HCT116 (cell line): Measurements from ENCODE around the gene CD74. TPM values are rescaled to one million over a fixed set of nuclear protein-coding genes. Genes with fewer than 3 reads are reported as not detected.

ENCODE experiments used
- ATAC-seq: fragments of 200-7000 bp; cut with Tn5 transposase; 2 replicates; pipeline ENCODE4 v1.9.1; 2020; ENCODE audit warnings: mild to moderate bottlenecking, moderate library complexity
- BruUV-seq: library from RNA; stranded (reverse); fragments of 400-500 nt; replicated peaks from 2 replicates; lab custom pipeline; 2021; lab: Mats Ljungman, UMichigan
- CTCF ChIA-PET: fragments of 300-600 bp; sonication (Branson Sonifier 250); formaldehyde crosslinking; loops from one replicate; lab custom pipeline; 2021; ENCODE audit warnings: antibody characterized with exemption; lab: Charles Lee
- POLR2A ChIA-PET: fragments of 300-600, 350-600 bp; sonication (Branson Sonifier 250); formaldehyde crosslinking; loops from one replicate; lab custom pipeline; 2021; ENCODE audit warnings: antibody characterized with exemption; lab: Charles Lee
- RAD21 ChIA-PET, 2 experiments: fragments of 300-600 bp; sonication (Branson Sonifier 250); formaldehyde crosslinking; loops; one replicate each; lab custom pipeline; 2023; ENCODE audit warnings: low total read pairs in 2 of 2; ENCODE audit not compliant: uncharacterized antibody in 2 of 2, unreplicated experiment in 2 of 2, low non-redundant PET in 1 of 2; lab: Charles Lee
- DNase-seq: peaks from one replicate; pipeline ENCODE4 v3.0.0-alpha.2; 2010; ENCODE audit warnings: low read depth, low spot score
- H2AFZ ChIP-seq: fragments of 200-600 bp; shearing (Covaris generic), sonication (generic); 2 replicates; pipeline ENCODE4 v1.6.1; 2017; ENCODE audit warnings: low read depth, mixed run types, mixed read lengths, antibody characterized with exemption, low read length; ENCODE audit not compliant: poor library complexity, severe bottlenecking
- H3K27ac ChIP-seq: 2 replicates; pipeline ENCODE4 v1.5.1; 2012; ENCODE audit warnings: low read depth, low read length
- H3K27me3 ChIP-seq: fragments of 200-600 bp; sonication (generic); 2 replicates; pipeline ENCODE4 v1.6.1; 2016; ENCODE audit warnings: mixed run types, low read length, mixed read lengths; ENCODE audit not compliant: insufficient read depth
- H3K36me3 ChIP-seq, 2 experiments: fragments of 200-500 bp in 1 of 2; fragments of 200-600 bp in 1 of 2; sonication (Bioruptor generic) in 1 of 2; sonication (generic) in 1 of 2; 2 replicates each; pipeline versions ENCODE4 v1.5.1 to v1.6.1; 2014 to 2016; ENCODE audit warnings: low read length in 2 of 2, inconsistent platforms in 1 of 2, mixed read lengths in 1 of 2, mixed run types in 1 of 2; ENCODE audit not compliant: insufficient read depth in 2 of 2, control insufficient read depth in 1 of 2
- H3K4me1 ChIP-seq, 2 experiments: fragments of 200-600 bp in 1 of 2; sonication (generic) in 1 of 2; 2 replicates each; pipeline versions ENCODE4 v1.5.1 to v1.6.1; 2012 to 2017; ENCODE audit warnings: low read length in 2 of 2, inconsistent platforms in 1 of 2, mild to moderate bottlenecking in 1 of 2, mixed read lengths in 1 of 2, mixed run types in 1 of 2, moderate library complexity in 1 of 2; ENCODE audit not compliant: insufficient read depth in 2 of 2, control insufficient read depth in 1 of 2
- H3K4me2 ChIP-seq: fragments of 200-600 bp; sonication (generic); 2 replicates; pipeline ENCODE4 v1.6.1; 2017; ENCODE audit warnings: mixed run types, low read length, mixed read lengths
- H3K4me3 ChIP-seq, 2 experiments: fragments of 200-600 bp in 1 of 2; sonication (generic) in 1 of 2; replicated peaks in 1 of 2; 2 replicates each; pipeline ENCODE4 v1.5.1; 2011 to 2016; ENCODE audit warnings: low read length in 2 of 2, control low read depth in 1 of 2, low read depth in 1 of 2, mild to moderate bottlenecking in 1 of 2, mixed read lengths in 1 of 2, mixed run types in 1 of 2
- H3K79me2 ChIP-seq: fragments of 200-600 bp; sonication (generic); 2 replicates; pipeline ENCODE4 v1.6.1; 2017; ENCODE audit warnings: mild to moderate bottlenecking, mixed run types, low read length, moderate library complexity, mixed read lengths; ENCODE audit not compliant: insufficient read depth
- H3K9ac ChIP-seq: fragments of 200-600 bp; sonication (generic); 2 replicates; pipeline ENCODE4 v1.6.1; 2016; ENCODE audit warnings: low read length, mixed read lengths
- H3K9me2 ChIP-seq: fragments of 200-600 bp; sonication (generic), shearing (Covaris generic); 2 replicates; pipeline ENCODE4 v1.6.1; 2017; ENCODE audit warnings: mixed run types, mild to moderate bottlenecking, moderate library complexity; ENCODE audit not compliant: insufficient read depth
- H3K9me3 ChIP-seq, 2 experiments: fragments of 200-500 bp in 1 of 2; fragments of 200-600 bp in 1 of 2; sonication (Bioruptor generic) in 1 of 2; sonication (generic) in 1 of 2; 2 replicates each; pipeline ENCODE4 v1.6.1; 2014 to 2017; ENCODE audit warnings: low read length in 2 of 2, mixed read lengths in 2 of 2, inconsistent platforms in 1 of 2, low read depth in 1 of 2, mild to moderate bottlenecking in 1 of 2, mixed run types in 1 of 2, moderate library complexity in 1 of 2; ENCODE audit not compliant: control insufficient read depth in 1 of 2, insufficient read depth in 1 of 2
- H4K20me1 ChIP-seq: fragments of 200-600 bp; sonication (generic), shearing (Covaris generic); 2 replicates; pipeline ENCODE4 v1.6.1; 2017; ENCODE audit warnings: mixed run types, mild to moderate bottlenecking, moderate library complexity; ENCODE audit not compliant: insufficient read depth
- ATF3 ChIP-seq: IDR thresholded peaks from 2 replicates; pipeline ENCODE4 v1.6.1; 2012
- CEBPB ChIP-seq: IDR thresholded peaks from 2 replicates; pipeline ENCODE4 v1.6.1; 2012; ENCODE audit warnings: low read depth
- CTCF ChIP-seq, 3 experiments: fragments of 200-600 bp in 1 of 3; sonication (generic) in 1 of 3; IDR thresholded peaks in 2 of 3; conservative IDR thresholded peaks in 1 of 3; 2 replicates each; pipeline ENCODE4 v1.5.1; 2012 to 2017; ENCODE audit warnings: low read depth in 2 of 3, low read length in 2 of 3, antibody characterized with exemption in 1 of 3, borderline replicate concordance in 1 of 3, control low read depth in 1 of 3, mild to moderate bottlenecking in 1 of 3, mixed read lengths in 1 of 3, mixed run types in 1 of 3, moderate library complexity in 1 of 3; ENCODE audit not compliant: insufficient read depth in 1 of 3
- EGR1 ChIP-seq: IDR thresholded peaks from 2 replicates; pipeline ENCODE4 v1.6.1; 2012; ENCODE audit warnings: low read depth
- EZH2 ChIP-seq: fragments of 200-600 bp; sonication (generic); IDR thresholded peaks from 2 replicates; pipeline ENCODE4 v1.6.1; 2017; ENCODE audit warnings: antibody characterized with exemption, mixed run types
- EZH2phosphoT487 ChIP-seq: fragments of 200-600 bp; IDR thresholded peaks from 2 replicates; pipeline ENCODE4 v1.6.1; 2018; ENCODE audit warnings: antibody characterized with exemption, borderline replicate concordance
- FOSL1 ChIP-seq: IDR thresholded peaks from 2 replicates; pipeline ENCODE4 v1.6.1; 2012; ENCODE audit warnings: low read depth
- JUND ChIP-seq: IDR thresholded peaks from 2 replicates; pipeline ENCODE4 v1.6.1; 2012
- POLR2A ChIP-seq: IDR thresholded peaks from 2 replicates; pipeline ENCODE4 v1.7.0; 2011; ENCODE audit warnings: borderline replicate concordance; ENCODE audit not compliant: insufficient read depth, insufficient read length; ENCODE audit errors: extremely low read depth
- POLR2AphosphoS5 ChIP-seq: IDR thresholded peaks from 2 replicates; pipeline ENCODE4 v1.6.1; 2011; ENCODE audit warnings: mild to moderate bottlenecking, low read depth, low read length, moderate library complexity
- RAD21 ChIP-seq: IDR thresholded peaks from 2 replicates; pipeline ENCODE4 v1.6.1; 2012; ENCODE audit warnings: low read depth, mild to moderate bottlenecking
- SIN3A ChIP-seq: IDR thresholded peaks from 2 replicates; pipeline ENCODE4 v1.6.1; 2012; ENCODE audit warnings: low read depth
- SP1 ChIP-seq: IDR thresholded peaks from 2 replicates; pipeline ENCODE4 v1.6.1; 2012; ENCODE audit warnings: low read depth
- SRF ChIP-seq: IDR thresholded peaks from 2 replicates; pipeline ENCODE4 v1.6.1; 2012; ENCODE audit warnings: low read depth
- TCF7L2 ChIP-seq: IDR thresholded peaks from 2 replicates; pipeline ENCODE4 v1.7.0; 2011; ENCODE audit warnings: borderline replicate concordance, inconsistent platforms; ENCODE audit not compliant: insufficient read depth, insufficient read length; ENCODE audit errors: extremely low read depth
- YY1 ChIP-seq: IDR thresholded peaks from 2 replicates; pipeline ENCODE4 v1.6.1; 2011; ENCODE audit warnings: low read length, low read depth, moderate library complexity, mild to moderate bottlenecking; ENCODE audit not compliant: insufficient replicate concordance; ENCODE audit errors: extremely low read depth
- ZBTB33 ChIP-seq: IDR thresholded peaks from 2 replicates; pipeline ENCODE4 v1.6.1; 2011; ENCODE audit warnings: mild to moderate bottlenecking, low read length, moderate library complexity; ENCODE audit not compliant: insufficient replicate concordance; ENCODE audit errors: extremely low read depth
- ZFX ChIP-seq: fragments of 450-650 bp; IDR thresholded peaks from 2 replicates; pipeline ENCODE4 v1.6.1; 2017
- ZNF274 ChIP-seq: fragments of 200-500 bp; sonication (Bioruptor generic); IDR thresholded peaks from 2 replicates; pipeline ENCODE4 v1.6.1; 2014; ENCODE audit warnings: mild to moderate bottlenecking, low read depth, low read length, inconsistent platforms
- intact Hi-C: fragments of 100-400 bp; cut with micrococcal nuclease; formaldehyde crosslinking; loops from 2 replicates; pipeline ENCODE4 v1.10.0; 2022
- total RNA-seq: library from RNA; stranded (reverse); gene quantifications from one replicate; pipeline ENCODE4 v1.2.1, GENCODE V29; 2021; ENCODE audit not compliant: unreplicated experiment

Gene CD74
- total RNA-seq, 1 experiment from 2014 or later: 8.9 TPM

GRCh38 chr5:150372639-150373038, 40.1 kb downstream of the CD74 start:
- peaks cover 75 to 98% of the 10 kb centered on the region in 2 experiments; a peak in 3 of 4 replicates for H3K36me3 ChIP-seq
- H2AFZ ChIP-seq: no peak overlapping the region
- no peak for TF ChIP-seq SIN3A
- no peak for TF ChIP-seq JUND
- no peak for TF ChIP-seq ZFX
- no peak for TF ChIP-seq TCF7L2
- TF ChIP-seq ZBTB33: no peak
- no peak for TF ChIP-seq RAD21
- TF ChIP-seq POLR2AphosphoS5: no peak
- TF ChIP-seq ATF3: no peak
- no peak for TF ChIP-seq SRF
- TF ChIP-seq EZH2: no peak
- TF ChIP-seq SP1: no peak
- no peak for TF ChIP-seq FOSL1
- no peak for TF ChIP-seq CTCF (IDR thresholded peaks at IDR 0.05 in 2 of 3, conservative IDR thresholded peaks at IDR 0.05 in 1 of 3; ENCODE audit: borderline replicate concordance in 1 of 3, insufficient read depth in 1 of 3, low read depth in 2 of 3, low read length in 2 of 3)
- TF ChIP-seq YY1: no peak
- no peak for TF ChIP-seq EGR1
- TF ChIP-seq ZNF274: no peak
- no peak for TF ChIP-seq POLR2A
- TF ChIP-seq CEBPB: no peak
- TF ChIP-seq EZH2phosphoT487: no peak
- ChIA-PET POLR2A (no interaction called here), RAD21 (no interaction called here), CTCF (no interaction called here)
- no peak overlapping the region for H3K4me3 ChIP-seq
- H3K27me3 ChIP-seq: no peaks in the 10 kb centered on the region
- H3K79me2 ChIP-seq: peaks cover 19% of the 10 kb centered on the region
- intact Hi-C loops: no loop called here
- H3K9me3 ChIP-seq: no peaks in the 10 kb centered on the region
- H3K9me2 ChIP-seq: no peaks in the 10 kb centered on the region
- H3K27ac ChIP-seq: no peak overlapping the region
- 0 out of 2 replicates have a peak, but pooled peaks cover 1% of the 10 kb centered on the region for H4K20me1 ChIP-seq
- BruUV-seq: no TSS peak
- no peak overlapping the region for H3K9ac ChIP-seq
- H3K4me2 ChIP-seq: no peak overlapping the region
- H3K4me1 ChIP-seq: no peaks in the 10 kb centered on the region
- DNase-seq (no peak), ATAC-seq (no peak)
